ENCODE measurements around the gene FLNB.

The FLNB gene

GRCh38 chr3:57961828-57962447 lies 46.3 kb upstream of the FLNB start:
- peak; percentile 53 for TF ChIP-seq CTCF (IDR thresholded peaks at IDR 0.05; ENCODE audit: control insufficient read depth, insufficient read depth, low read depth, low read length, missing control alignments)
- H3K4me3 ChIP-seq (ENCODE audit: control insufficient read depth, low read depth, low read length) = no peak overlapping the region
- DNase-seq (ENCODE audit: low read depth) = no peak

GRCh38 chr3:57962448-57962834 lies 45.8 kb upstream of the FLNB start:
- DNase-seq (ENCODE audit: low read depth) = no peak
- no peak overlapping the region for H3K4me3 ChIP-seq (ENCODE audit: control insufficient read depth, low read depth, low read length)
- no peak for TF ChIP-seq CTCF (IDR thresholded peaks at IDR 0.05; ENCODE audit: control insufficient read depth, insufficient read depth, low read depth, low read length, missing control alignments)

- no peak for TF ChIP-seq CTCF (IDR thresholded peaks at IDR 0.05; ENCODE audit: control insufficient read depth, insufficient read depth, low read depth, low read length, missing control alignments)
- no peak for DNase-seq (ENCODE audit: low read depth)
- no peak overlapping the region for H3K4me3 ChIP-seq (ENCODE audit: control insufficient read depth, low read depth, low read length)
Observed at GRCh38 chr3:57963811-57964346, 44.3 kb upstream of the FLNB start.

- DNase-seq (ENCODE audit: low read depth) = no peak
- TF ChIP-seq CTCF (IDR thresholded peaks at IDR 0.05; ENCODE audit: control insufficient read depth, insufficient read depth, low read depth, low read length, missing control alignments) = no peak
- no peak overlapping the region for H3K4me3 ChIP-seq (ENCODE audit: control insufficient read depth, low read depth, low read length)
Observed at GRCh38 chr3:57966829-57967228, 41.4 kb upstream of the FLNB start.

GRCh38 chr3:57967590-57967989 lies 40.6 kb upstream of the FLNB start:
- no peak overlapping the region for H3K4me3 ChIP-seq (ENCODE audit: control insufficient read depth, low read depth, low read length)
- DNase-seq (ENCODE audit: low read depth) = no peak
- no peak for TF ChIP-seq CTCF (IDR thresholded peaks at IDR 0.05; ENCODE audit: control insufficient read depth, insufficient read depth, low read depth, low read length, missing control alignments)

GRCh38 chr3:57968501-57968900 lies 39.7 kb upstream of the FLNB start:
- no peak for DNase-seq (ENCODE audit: low read depth)
- no peak for TF ChIP-seq CTCF (IDR thresholded peaks at IDR 0.05; ENCODE audit: control insufficient read depth, insufficient read depth, low read depth, low read length, missing control alignments)
- H3K4me3 ChIP-seq (ENCODE audit: control insufficient read depth, low read depth, low read length) = no peak overlapping the region

All from AG09309 (cell line).